NCI-H82 (cell line): ENCODE data around the gene DESI1.
"Not testable (repeated sequence)": the region's sequence is repeated elsewhere in the genome, so short reads cannot be mapped to it uniquely, and the experiment has no call there.

ENCODE experiments used
- DNase-seq: peaks from one replicate; lab custom pipeline; 2025; lab: John Stamatoyannopoulos, UW

DESI1 gene

GRCh38 chr22:41620589-41621098 is at the start of gene DESI1:
DESI1 (minus strand) TSS chr22:41621043; CDS start chr22:41620839, 204 bp downstream.
- peak; percentile 71 for DNase-seq

- no peak for DNase-seq
Observed at GRCh38 chr22:41668971-41669911, 48.4 kb upstream of the DESI1 start.

- DNase-seq = peak; percentile 6
Observed at GRCh38 chr22:41664951-41665350, 44.1 kb upstream of the DESI1 start.

DNA sequence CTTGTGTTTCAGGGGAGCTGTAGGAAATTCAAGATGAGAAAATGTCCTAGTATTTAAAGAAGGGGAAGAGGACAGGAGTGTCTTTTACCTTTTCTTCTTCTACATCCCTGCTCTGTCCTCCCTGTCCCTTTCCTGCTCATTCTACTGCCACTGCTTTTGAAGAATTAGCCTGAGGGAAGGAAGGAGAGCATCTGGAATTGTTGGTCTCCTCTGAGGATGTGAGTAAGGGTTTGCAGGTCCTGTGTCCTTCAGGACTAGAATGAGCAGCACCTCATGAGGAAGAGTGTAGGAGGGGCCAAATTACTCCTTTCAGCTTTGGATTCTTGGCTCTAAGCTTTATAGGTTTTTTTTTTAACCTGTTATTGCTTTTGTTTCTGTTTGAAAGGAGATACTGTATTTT is 43.6 kb upstream of the DESI1 start:
- no peak for DNase-seq

DNA sequence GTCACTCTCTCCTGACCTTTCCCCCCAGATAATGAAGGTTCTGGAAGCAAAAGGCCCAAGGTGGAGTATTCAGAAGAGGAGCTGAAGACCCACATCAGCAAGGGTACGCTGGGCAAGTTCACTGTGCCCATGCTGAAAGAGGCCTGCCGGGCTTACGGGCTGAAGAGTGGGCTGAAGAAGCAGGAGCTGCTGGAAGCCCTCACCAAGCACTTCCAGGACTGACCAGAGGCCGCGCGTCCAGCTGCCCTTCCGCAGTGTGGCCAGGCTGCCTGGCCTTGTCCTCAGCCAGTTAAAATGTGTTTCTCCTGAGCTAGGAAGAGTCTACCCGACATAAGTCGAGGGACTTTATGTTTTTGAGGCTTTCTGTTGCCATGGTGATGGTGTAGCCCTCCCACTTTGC is 42.8 kb upstream of the DESI1 start:
- not testable (repeated sequence) for DNase-seq

- DNase-seq = no peak
Observed at GRCh38 chr22:41661713-41662112, 40.9 kb upstream of the DESI1 start.

- DNase-seq = no peak
Observed at GRCh38 chr22:41661088-41661487, 40.2 kb upstream of the DESI1 start.

DNA sequence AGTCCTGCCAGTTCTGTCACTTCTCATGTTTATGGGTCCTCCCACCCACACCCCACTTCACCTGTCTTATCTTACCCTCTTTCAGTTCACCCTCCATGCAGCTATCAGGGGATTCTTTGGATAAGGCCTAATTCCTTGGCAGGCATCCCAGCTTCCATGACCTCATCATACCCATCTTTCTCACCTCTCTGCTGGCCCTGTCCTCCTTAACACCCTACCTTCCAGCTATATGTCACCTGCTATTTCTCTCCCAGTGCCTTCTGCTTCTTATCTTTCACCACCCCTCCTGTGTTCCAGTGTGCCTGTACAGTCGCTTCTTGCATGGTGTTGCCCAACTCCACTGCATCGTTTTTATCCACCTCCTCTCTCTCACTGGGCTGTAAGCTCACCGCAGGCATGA is 39.6 kb upstream of the DESI1 start:
- no peak for DNase-seq

- no peak for DNase-seq
Observed at GRCh38 chr22:41659941-41660340, 39.1 kb upstream of the DESI1 start.

GRCh38 chr22:41658869-41659268 is 38.0 kb upstream of the DESI1 start:
- no peak for DNase-seq

- DNase-seq = no peak
Observed at GRCh38 chr22:41657709-41658108, 36.9 kb upstream of the DESI1 start.

DNA sequence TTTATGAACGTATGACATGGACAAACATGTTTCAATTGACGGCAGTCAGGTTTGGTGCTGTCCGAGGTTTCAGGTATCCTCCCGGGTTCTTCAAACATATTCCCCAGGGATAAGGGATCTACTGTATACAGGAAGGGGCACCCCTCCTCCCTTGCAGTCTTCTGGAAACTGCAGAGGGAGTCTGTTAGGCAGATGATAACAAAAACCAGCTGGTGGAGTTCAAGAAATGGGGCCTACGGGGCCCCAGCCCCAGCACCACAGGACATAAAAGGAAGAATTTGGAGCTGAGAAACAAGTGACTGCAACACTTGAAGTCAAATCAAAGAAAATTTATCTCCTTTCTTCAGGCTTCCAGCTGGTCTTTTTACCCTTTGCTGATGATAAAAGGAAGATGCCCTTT is 35.7 kb upstream of the DESI1 start:
- no peak for DNase-seq

DNA sequence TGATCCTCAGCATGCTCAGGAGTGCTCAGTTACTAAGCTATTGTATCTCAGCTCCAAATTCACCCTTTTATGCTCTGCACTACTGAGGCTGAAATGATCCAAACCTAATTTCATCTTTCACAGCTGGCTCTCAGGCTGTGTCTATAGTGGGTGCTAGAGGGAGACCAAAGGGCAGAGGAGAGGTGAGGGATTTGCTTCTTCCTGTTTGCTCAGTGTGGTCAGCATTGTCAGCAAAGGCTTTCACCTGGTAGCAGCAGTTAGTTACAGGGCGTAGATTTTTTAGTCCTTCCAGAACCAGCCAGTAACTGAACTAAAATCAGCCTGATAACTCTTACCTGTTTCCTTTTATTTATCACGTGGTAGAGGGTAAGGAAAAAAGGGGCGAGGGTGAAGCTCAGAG is 33.5 kb upstream of the DESI1 start:
- no peak for DNase-seq

DNA sequence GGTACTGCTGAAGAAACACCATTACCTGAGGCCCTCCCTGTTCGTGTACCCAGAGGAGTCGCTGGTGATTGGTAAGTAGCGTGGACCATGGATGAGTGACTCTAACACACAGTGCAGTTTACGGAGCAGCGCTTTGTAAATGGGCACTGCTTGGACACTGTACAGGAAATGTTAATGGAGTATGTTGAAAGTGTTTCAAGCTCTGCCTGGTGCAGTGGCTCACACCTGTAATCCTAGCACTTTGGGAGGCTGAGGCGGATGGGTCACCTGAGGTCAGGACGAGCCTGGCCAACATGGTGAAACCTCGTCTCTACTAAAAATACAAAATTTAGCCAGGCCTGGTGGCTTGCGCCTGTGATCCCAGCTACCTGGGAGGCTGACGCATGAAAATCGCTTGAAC is 30.0 kb upstream of the DESI1 start:
- DNase-seq = no peak

DNA sequence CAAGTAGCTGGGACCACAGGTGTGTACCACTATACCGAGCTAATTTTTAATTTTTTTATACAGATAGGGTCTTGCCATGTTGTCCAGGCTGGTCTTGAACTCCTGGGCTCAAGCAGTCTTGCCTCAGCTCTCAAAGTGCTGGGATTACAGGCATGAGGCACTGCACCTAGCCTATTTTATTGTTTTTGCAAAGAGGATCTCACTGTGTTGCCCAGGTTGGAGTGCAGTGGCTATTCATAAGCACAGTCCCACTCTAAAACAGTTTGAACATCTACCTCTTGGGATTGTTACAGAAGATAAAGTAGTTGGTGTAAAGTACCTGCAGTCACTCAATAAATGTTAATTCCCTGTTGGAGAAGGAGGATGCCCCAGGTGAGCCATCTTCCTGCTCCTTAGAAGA is 29.4 kb upstream of the DESI1 start:
- no peak for DNase-seq

- no peak for DNase-seq
Observed at GRCh38 chr22:41648432-41648831, 27.6 kb upstream of the DESI1 start.

- DNase-seq = no peak
Observed at GRCh38 chr22:41647771-41648170, 26.9 kb upstream of the DESI1 start.

- no peak for DNase-seq
Observed at GRCh38 chr22:41642331-41643110, 21.7 kb upstream of the DESI1 start.

- DNase-seq = no peak
Observed at GRCh38 chr22:41641854-41642253, 21.0 kb upstream of the DESI1 start.

- DNase-seq = no peak
Observed at GRCh38 chr22:41638748-41639147, 17.9 kb upstream of the DESI1 start.

- no peak for DNase-seq
Observed at GRCh38 chr22:41638124-41638523, 17.3 kb upstream of the DESI1 start.

DNA sequence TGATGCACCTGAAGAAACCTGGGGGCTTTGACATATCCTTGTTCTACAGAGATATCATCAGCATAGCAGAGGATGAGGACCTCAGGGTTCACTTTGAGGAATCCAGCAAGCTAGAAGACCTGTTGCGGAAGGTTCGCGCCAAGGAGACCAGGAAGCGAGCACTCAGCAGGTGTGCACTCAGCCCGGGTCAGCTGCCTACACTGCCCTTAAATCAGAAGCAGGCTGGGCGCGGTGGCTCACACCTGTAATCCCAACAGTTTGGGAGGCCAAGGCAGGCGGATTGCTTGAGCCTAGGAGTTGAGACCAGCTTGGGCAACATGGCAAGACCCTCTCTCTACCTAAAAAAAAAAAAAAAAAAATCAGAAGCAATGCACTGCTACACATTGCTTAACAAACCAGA is 16.8 kb upstream of the DESI1 start:
- DNase-seq = not testable (repeated sequence)

DNA sequence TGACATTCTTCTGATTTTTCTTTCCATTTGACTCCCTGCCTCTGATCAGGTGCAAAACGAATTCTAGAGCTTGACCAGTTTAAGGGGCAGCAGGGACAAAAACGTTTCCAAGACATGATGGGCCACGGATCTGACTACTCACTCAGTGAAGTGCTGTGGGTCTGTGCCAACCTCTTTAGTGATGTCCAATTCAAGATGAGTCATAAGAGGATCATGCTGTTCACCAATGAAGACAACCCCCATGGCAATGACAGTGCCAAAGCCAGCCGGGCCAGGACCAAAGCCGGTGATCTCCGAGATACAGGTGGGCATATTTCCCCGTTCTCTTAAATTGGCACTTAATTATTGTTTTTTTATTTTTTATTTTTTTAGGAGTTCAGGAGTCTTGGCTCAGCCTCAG is 15.6 kb upstream of the DESI1 start:
- DNase-seq = no peak
